ENCODE results near the gene D2HGDH. TPM values are rescaled to one million over a fixed set of nuclear protein-coding genes. Genes with fewer than 3 reads are reported as not detected.
A peak's percentile ranks its signal among the peaks of the same experiment; 100 is the strongest.

Gene D2HGDH
- total and polyA plus RNA-seq, 2 of the 13 experiments (the other 11 are each of a cell fraction or from before 2014, with no cell fraction given) = 19.2 to 20.3 TPM

DNA sequence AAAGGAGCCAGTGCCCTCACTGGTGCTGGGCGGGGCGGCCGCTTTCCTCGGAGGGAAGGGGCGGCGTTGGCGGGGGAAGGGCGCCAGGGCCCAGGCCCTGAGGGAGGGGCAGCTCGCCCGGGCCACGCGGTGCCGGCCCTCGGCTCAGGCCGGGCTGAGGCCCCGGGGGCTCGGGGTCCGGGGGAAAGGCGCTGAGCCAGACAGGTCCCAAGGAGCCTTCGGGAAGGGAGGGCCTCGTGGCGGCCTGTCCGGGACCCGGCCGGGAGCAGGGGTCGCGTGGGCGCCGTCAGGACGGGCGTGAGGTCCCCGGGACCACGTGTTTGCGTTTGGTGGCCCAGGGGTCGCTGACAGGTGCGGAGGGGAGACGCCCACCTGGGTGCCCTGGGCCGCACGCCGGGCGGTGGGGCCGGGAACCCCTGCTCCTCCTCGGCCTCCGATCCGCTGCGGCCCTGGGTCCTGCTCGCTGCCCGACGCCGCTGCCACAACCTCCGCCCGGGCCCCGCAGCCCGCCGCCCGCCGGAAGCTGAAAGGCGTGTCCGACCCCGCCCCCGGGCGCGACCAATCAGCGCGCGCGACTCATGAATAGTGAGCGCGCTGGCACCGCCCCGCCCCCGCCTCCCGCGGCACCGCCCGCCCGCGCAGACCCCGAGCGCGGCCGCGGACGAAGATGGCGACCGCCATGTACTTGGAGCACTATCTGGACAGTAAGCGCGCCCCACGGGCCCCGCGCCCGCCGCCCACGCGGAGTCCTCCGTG is 32.9 kb upstream of the D2HGDH start, which contains the start of gene ING5 (continued):
- TF ChIP-seq ZNF264 (CRISPR knock-in tag; IDR thresholded peaks at IDR 0.05) (0 out of 2 replicates have a peak, but pooled peaks have one; percentile 4), ZNF615 (CRISPR knock-in tag; IDR thresholded peaks at IDR 0.05; ENCODE audit: borderline replicate concordance) (peak; percentile 14), EED (CRISPR knock-in tag; IDR thresholded peaks at IDR 0.05) (peak; percentile 70; the same call in 1 of the 2 replicates), ZNF772 (CRISPR knock-in tag; IDR thresholded peaks at IDR 0.05) (peak; percentile 70; the same call in 1 of the 2 replicates), SPEN (CRISPR knock-in tag; IDR thresholded peaks at IDR 0.05; ENCODE audit: low read depth) (peak; percentile 93), AKAP8 (CRISPR knock-in tag; IDR thresholded peaks at IDR 0.05) (peak; percentile 99), ZBTB1 (CRISPR knock-in tag; IDR thresholded peaks at IDR 0.05; ENCODE audit: borderline replicate concordance) (no peak), ZSCAN31 (CRISPR knock-in tag; IDR thresholded peaks at IDR 0.05; ENCODE audit: low read depth) (no peak; the same call in 1 of the 2 replicates), ATF7-NPFF (CRISPR knock-in tag; IDR thresholded peaks at IDR 0.05; ENCODE audit: low read depth) (peak; percentile 97), TBX3 (IDR thresholded peaks at IDR 0.05; ENCODE audit: borderline replicate concordance) (no peak), DNMT3B (CRISPR knock-in tag; conservative IDR thresholded peaks at IDR 0.05) (0 out of 2 replicates have a peak, but pooled peaks have one; percentile 80), FIP1L1 (IDR thresholded peaks at IDR 0.05; ENCODE audit: borderline replicate concordance, insufficient read depth, low read depth, low read length) (no peak; the same call in 1 of the 2 replicates), ZNF773 (CRISPR knock-in tag; IDR thresholded peaks at IDR 0.05; ENCODE audit: borderline replicate concordance) (no peak), SATB2 (CRISPR knock-in tag; IDR thresholded peaks at IDR 0.05) (0 out of 2 replicates have a peak, but pooled peaks have one; percentile 54), NFE2L2 (IDR thresholded peaks at IDR 0.05; ENCODE audit: low read length) (no peak), ZNF234 (CRISPR knock-in tag; conservative IDR thresholded peaks at IDR 0.05) (peak; percentile 92; the same call in 1 of the 2 replicates), ZNF556 (CRISPR knock-in tag; IDR thresholded peaks at IDR 0.05; ENCODE audit: borderline replicate concordance) (peak; percentile 83; the same call in 1 of the 2 replicates), YEATS4 (CRISPR knock-in tag; IDR thresholded peaks at IDR 0.05; ENCODE audit: borderline replicate concordance) (peak; percentile 98), SRF (IDR thresholded peaks at IDR 0.05; ENCODE audit: low read depth, low read length) (no peak)
- TF ChIP-seq, protein P1, sequence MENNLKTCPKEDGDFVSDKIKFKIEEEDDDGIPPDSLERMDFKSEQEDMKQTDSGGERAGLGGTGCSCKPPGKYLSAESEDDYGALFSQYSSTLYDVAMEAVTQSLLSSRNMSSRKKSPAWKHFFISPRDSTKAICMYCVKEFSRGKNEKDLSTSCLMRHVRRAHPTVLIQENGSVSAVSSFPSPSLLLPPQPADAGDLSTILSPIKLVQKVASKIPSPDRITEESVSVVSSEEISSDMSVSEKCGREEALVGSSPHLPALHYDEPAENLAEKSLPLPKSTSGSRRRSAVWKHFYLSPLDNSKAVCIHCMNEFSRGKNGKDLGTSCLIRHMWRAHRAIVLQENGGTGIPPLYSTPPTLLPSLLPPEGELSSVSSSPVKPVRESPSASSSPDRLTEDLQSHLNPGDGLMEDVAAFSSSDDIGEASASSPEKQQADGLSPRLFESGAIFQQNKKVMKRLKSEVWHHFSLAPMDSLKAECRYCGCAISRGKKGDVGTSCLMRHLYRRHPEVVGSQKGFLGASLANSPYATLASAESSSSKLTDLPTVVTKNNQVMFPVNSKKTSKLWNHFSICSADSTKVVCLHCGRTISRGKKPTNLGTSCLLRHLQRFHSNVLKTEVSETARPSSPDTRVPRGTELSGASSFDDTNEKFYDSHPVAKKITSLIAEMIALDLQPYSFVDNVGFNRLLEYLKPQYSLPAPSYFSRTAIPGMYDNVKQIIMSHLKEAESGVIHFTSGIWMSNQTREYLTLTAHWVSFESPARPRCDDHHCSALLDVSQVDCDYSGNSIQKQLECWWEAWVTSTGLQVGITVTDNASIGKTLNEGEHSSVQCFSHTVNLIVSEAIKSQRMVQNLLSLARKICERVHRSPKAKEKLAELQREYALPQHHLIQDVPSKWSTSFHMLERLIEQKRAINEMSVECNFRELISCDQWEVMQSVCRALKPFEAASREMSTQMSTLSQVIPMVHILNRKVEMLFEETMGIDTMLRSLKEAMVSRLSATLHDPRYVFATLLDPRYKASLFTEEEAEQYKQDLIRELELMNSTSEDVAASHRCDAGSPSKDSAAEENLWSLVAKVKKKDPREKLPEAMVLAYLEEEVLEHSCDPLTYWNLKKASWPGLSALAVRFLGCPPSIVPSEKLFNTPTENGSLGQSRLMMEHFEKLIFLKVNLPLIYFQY (CRISPR knock-in tag; IDR thresholded peaks at IDR 0.05; ENCODE audit: borderline replicate concordance) = peak; percentile 80; the same call in 1 of the 2 replicates
- TF ChIP-seq, protein P2, sequence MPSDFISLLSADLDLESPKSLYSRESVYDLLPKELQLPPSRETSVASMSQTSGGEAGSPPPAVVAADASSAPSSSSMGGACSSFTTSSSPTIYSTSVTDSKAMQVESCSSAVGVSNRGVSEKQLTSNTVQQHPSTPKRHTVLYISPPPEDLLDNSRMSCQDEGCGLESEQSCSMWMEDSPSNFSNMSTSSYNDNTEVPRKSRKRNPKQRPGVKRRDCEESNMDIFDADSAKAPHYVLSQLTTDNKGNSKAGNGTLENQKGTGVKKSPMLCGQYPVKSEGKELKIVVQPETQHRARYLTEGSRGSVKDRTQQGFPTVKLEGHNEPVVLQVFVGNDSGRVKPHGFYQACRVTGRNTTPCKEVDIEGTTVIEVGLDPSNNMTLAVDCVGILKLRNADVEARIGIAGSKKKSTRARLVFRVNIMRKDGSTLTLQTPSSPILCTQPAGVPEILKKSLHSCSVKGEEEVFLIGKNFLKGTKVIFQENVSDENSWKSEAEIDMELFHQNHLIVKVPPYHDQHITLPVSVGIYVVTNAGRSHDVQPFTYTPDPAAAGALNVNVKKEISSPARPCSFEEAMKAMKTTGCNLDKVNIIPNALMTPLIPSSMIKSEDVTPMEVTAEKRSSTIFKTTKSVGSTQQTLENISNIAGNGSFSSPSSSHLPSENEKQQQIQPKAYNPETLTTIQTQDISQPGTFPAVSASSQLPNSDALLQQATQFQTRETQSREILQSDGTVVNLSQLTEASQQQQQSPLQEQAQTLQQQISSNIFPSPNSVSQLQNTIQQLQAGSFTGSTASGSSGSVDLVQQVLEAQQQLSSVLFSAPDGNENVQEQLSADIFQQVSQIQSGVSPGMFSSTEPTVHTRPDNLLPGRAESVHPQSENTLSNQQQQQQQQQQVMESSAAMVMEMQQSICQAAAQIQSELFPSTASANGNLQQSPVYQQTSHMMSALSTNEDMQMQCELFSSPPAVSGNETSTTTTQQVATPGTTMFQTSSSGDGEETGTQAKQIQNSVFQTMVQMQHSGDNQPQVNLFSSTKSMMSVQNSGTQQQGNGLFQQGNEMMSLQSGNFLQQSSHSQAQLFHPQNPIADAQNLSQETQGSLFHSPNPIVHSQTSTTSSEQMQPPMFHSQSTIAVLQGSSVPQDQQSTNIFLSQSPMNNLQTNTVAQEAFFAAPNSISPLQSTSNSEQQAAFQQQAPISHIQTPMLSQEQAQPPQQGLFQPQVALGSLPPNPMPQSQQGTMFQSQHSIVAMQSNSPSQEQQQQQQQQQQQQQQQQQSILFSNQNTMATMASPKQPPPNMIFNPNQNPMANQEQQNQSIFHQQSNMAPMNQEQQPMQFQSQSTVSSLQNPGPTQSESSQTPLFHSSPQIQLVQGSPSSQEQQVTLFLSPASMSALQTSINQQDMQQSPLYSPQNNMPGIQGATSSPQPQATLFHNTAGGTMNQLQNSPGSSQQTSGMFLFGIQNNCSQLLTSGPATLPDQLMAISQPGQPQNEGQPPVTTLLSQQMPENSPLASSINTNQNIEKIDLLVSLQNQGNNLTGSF (CRISPR knock-in tag; IDR thresholded peaks at IDR 0.05) = 0 out of 2 replicates have a peak, but pooled peaks have one; percentile 50

All from HepG2 (cell line).